HepG2 (cell line): Measurements from ENCODE around the gene MOCS1. TPM values are rescaled to one million over a fixed set of nuclear protein-coding genes. Genes with fewer than 3 reads are reported as not detected.

ENCODE experiments used
- ATAC-seq: fragments of 200-7000 bp; cut with Tn5 transposase; 3 replicates; pipeline ENCODE4 v1.9.1; 2020; ENCODE audit warnings: mild to moderate bottlenecking, moderate library complexity
- BruUV-seq: library from RNA; stranded (reverse); fragments of 400-500 nt; replicated peaks from 2 replicates; lab custom pipeline; 2021; lab: Mats Ljungman, UMichigan
- CTCF ChIA-PET: fragments of 300-600 bp; formaldehyde crosslinking; extraction: SDS; loops from one replicate; lab custom pipeline; 2021; ENCODE audit warnings: low total read pairs, inconsistent platforms, low intra/inter-chr PET ratio; lab: Yijun Ruan, JAX
- POLR2A ChIA-PET: fragments of 350-600 bp; sonication (Branson Sonifier 250); formaldehyde crosslinking; loops from one replicate; lab custom pipeline; 2020; ENCODE audit warnings: antibody characterized with exemption, inconsistent platforms; lab: Yijun Ruan, JAX
- DNase-seq: peaks from one replicate; pipeline ENCODE4 v3.0.0-alpha.2; 2015; ENCODE audit warnings: low spot score
- FAIRE-seq: peaks from 3 replicates; lab custom pipeline; 2011; peaks lifted over from hg19 to GRCh38; lab: Jason Lieb, UNC
- H2AFZ ChIP-seq: one replicate; pipeline ENCODE4 v1.6.1; 2011; ENCODE audit warnings: low read length, inconsistent platforms
- H3K27ac ChIP-seq: fragments of 300-600 bp; 3 replicates; pipeline ENCODE4 v1.8.0; 2011; ENCODE audit warnings: mixed run types, mild to moderate bottlenecking, mixed read lengths, low read length, inconsistent platforms; ENCODE audit not compliant: insufficient read depth; ENCODE audit errors: extremely low read length
- H3K27me3 ChIP-seq, 2 experiments: fragments of 200-600 bp in 1 of 2; 2 replicates in 1 of 2; 3 replicates in 1 of 2; pipeline versions ENCODE4 v1.6.0 to v1.8.0; 2011; ENCODE audit warnings: low read length in 2 of 2, mild to moderate bottlenecking in 2 of 2, moderate library complexity in 2 of 2, inconsistent platforms in 1 of 2; ENCODE audit not compliant: insufficient read depth in 2 of 2, control insufficient read depth in 1 of 2
- H3K36me3 ChIP-seq, 2 experiments: fragments of 200-600 bp in 1 of 2; replicated peaks in 1 of 2; 2 replicates in 1 of 2; 3 replicates in 1 of 2; pipeline versions ENCODE4 v1.5.1 to v1.8.0; 2011; ENCODE audit warnings: low read length in 2 of 2, inconsistent platforms in 1 of 2; ENCODE audit not compliant: insufficient read depth in 2 of 2, control insufficient read depth in 1 of 2
- H3K4me1 ChIP-seq: 2 replicates; pipeline ENCODE4 v1.5.1; 2012; ENCODE audit warnings: low read length, inconsistent platforms; ENCODE audit not compliant: insufficient read depth
- H3K4me2 ChIP-seq: 2 replicates; pipeline ENCODE4 v1.6.0; 2011; ENCODE audit warnings: low read depth, low read length, inconsistent platforms
- H3K4me3 ChIP-seq, 3 experiments: fragments of 200-600 bp in 1 of 3; sonication (generic), shearing (Covaris generic) in 1 of 3; replicated peaks in 1 of 3; 2 replicates each; pipeline ENCODE4 v1.5.1; 2011 to 2016; ENCODE audit warnings: low read length in 3 of 3, inconsistent platforms in 2 of 3, low read depth in 2 of 3, mild to moderate bottlenecking in 2 of 3, control low read depth in 1 of 3, mixed read lengths in 1 of 3; ENCODE audit not compliant: insufficient read depth in 1 of 3
- H3K79me2 ChIP-seq: one replicate; pipeline ENCODE4 v1.6.1; 2011; ENCODE audit warnings: low read length, inconsistent platforms; ENCODE audit not compliant: insufficient read depth
- H3K9ac ChIP-seq: 2 replicates; pipeline ENCODE4 v1.6.0; 2011; ENCODE audit warnings: mild to moderate bottlenecking, low read depth, low read length, inconsistent platforms; ENCODE audit not compliant: insufficient read depth
- H3K9me3 ChIP-seq: 2 replicates; pipeline ENCODE4 v1.5.1; 2012; ENCODE audit warnings: mild to moderate bottlenecking, low read length
- H4K20me1 ChIP-seq: 2 replicates; pipeline ENCODE4 v1.6.0; 2011; ENCODE audit warnings: inconsistent platforms, mild to moderate bottlenecking, low read length, moderate library complexity; ENCODE audit not compliant: insufficient read depth
- ADNP ChIP-seq: sonication (generic); formaldehyde crosslinking; IDR thresholded peaks from 2 replicates; pipeline ENCODE4 v1.4.0; 2020; ENCODE audit warnings: missing genetic modification reagents
- ARNT ChIP-seq: fragments of 450-650 bp; IDR thresholded peaks from 2 replicates; pipeline ENCODE4 v1.6.1; 2017
- CHD2 ChIP-seq: IDR thresholded peaks from 2 replicates; pipeline ENCODE4 v1.6.1; 2011; ENCODE audit warnings: low read depth, low read length, improper control_type of control experiment
- ELF4 ChIP-seq: sonication (generic); formaldehyde crosslinking; IDR thresholded peaks from 2 replicates; pipeline ENCODE4 v1.5.0; 2020; ENCODE audit warnings: missing genetic modification reagents, mild to moderate bottlenecking, moderate library complexity, borderline replicate concordance
- HNRNPUL1 ChIP-seq: fragments of 200-400 bp; formaldehyde crosslinking; IDR thresholded peaks from 2 replicates; pipeline ENCODE4 v1.6.1; 2017; ENCODE audit warnings: low read depth, mild to moderate bottlenecking, low read length, moderate library complexity
- HOXA7 ChIP-seq: sonication (generic); formaldehyde crosslinking; IDR thresholded peaks from 2 replicates; pipeline ENCODE4 v1.8.1; 2022; ENCODE audit warnings: mild to moderate bottlenecking, missing genetic modification reagents, moderate library complexity
- RBM39 ChIP-seq: fragments of 200-400 bp; formaldehyde crosslinking; IDR thresholded peaks from one replicate; pipeline ENCODE4 v1.6.1; 2018; ENCODE audit warnings: antibody characterized with exemption, mild to moderate bottlenecking, low read depth, low read length; ENCODE audit not compliant: poor library complexity, severe bottlenecking
- REPIN1 ChIP-seq: sonication (generic); formaldehyde crosslinking; IDR thresholded peaks from 2 replicates; pipeline ENCODE4 v1.8.0; 2022; ENCODE audit warnings: missing genetic modification reagents, low read depth, mild to moderate bottlenecking, borderline replicate concordance
- SIN3B ChIP-seq: fragments of 150-350 bp; IDR thresholded peaks from 2 replicates; pipeline ENCODE4 v1.6.1; 2014; ENCODE audit warnings: low read length
- TBL1XR1 ChIP-seq: fragments of 150-350 bp; IDR thresholded peaks from 2 replicates; pipeline ENCODE4 v1.6.1; 2014; ENCODE audit warnings: borderline replicate concordance, low read length; ENCODE audit not compliant: partially characterized antibody
- TRIM24 ChIP-seq: sonication (generic); formaldehyde crosslinking; IDR thresholded peaks from 2 replicates; pipeline ENCODE4 v1.8.0; 2022; ENCODE audit warnings: mild to moderate bottlenecking, missing genetic modification reagents
- YEATS2 ChIP-seq: sonication (generic); formaldehyde crosslinking; IDR thresholded peaks from 2 replicates; pipeline ENCODE4 v1.4.0; 2020; ENCODE audit warnings: missing genetic modification reagents, borderline replicate concordance
- ZEB1 ChIP-seq: IDR thresholded peaks from 2 replicates; pipeline ENCODE4 v1.6.1; 2012; ENCODE audit warnings: mild to moderate bottlenecking, low read depth, inconsistent platforms; ENCODE audit not compliant: insufficient replicate concordance
- ZNF275 ChIP-seq: sonication (generic); formaldehyde crosslinking; IDR thresholded peaks from 2 replicates; pipeline ENCODE4 v1.8.0; 2022; ENCODE audit warnings: missing genetic modification reagents, mild to moderate bottlenecking, inconsistent platforms, borderline replicate concordance
- ZNF446 ChIP-seq: sonication (generic); formaldehyde crosslinking; IDR thresholded peaks from 2 replicates; pipeline ENCODE4 v1.5.0; 2020; ENCODE audit warnings: mild to moderate bottlenecking, missing genetic modification reagents
- ZNF567 ChIP-seq: sonication (generic); formaldehyde crosslinking; IDR thresholded peaks from 2 replicates; pipeline ENCODE4 v1.8.1; 2023; ENCODE audit warnings: mild to moderate bottlenecking, missing genetic modification reagents, borderline replicate concordance
- ZNF749 ChIP-seq: sonication (generic); formaldehyde crosslinking; IDR thresholded peaks from 2 replicates; pipeline ENCODE4 v1.8.0; 2022; ENCODE audit warnings: mild to moderate bottlenecking, missing genetic modification reagents, moderate library complexity, borderline replicate concordance
- ZNF776 ChIP-seq: sonication (generic); formaldehyde crosslinking; IDR thresholded peaks from 2 replicates; pipeline ENCODE4 v1.4.0; 2020; ENCODE audit warnings: mild to moderate bottlenecking, missing genetic modification reagents
- ZNF790 ChIP-seq: sonication (generic); formaldehyde crosslinking; IDR thresholded peaks from 2 replicates; pipeline ENCODE4 v1.8.0; 2022; ENCODE audit warnings: missing genetic modification reagents, mild to moderate bottlenecking, borderline replicate concordance
- WGBS: methylation state at CpG from one replicate; pipeline ENCODE4 v1.1.6; 2017; ENCODE audit warnings: low lambda C conversion rate; 5-methylcytosine and 5-hydroxymethylcytosine counted together
- in situ Hi-C: cut with HindIII; loops from 2 replicates; pipeline ENCODE4 v1.10.0; 2017; ENCODE audit warnings: low pct_unique_long_range_greater_than_20kb; ENCODE audit not compliant: extremely low pct_ligation_motif_present
- intact Hi-C: fragments of 100-400 bp; cut with micrococcal nuclease; formaldehyde crosslinking; loops from one replicate; pipeline ENCODE4 v1.10.0; 2022; ENCODE audit not compliant: unreplicated experiment
- polyA plus RNA-seq, 8 experiments: library from polyadenylated mRNA; depleted of rRNA in 3 of 8; stranded (reverse) in 7 of 8; unstranded in 1 of 8; fragments of >200 nt; fragmentation: Illumina TruSeq in 4 of 8; extraction: Trizol in 4 of 8; gene quantifications; 2 replicates each; pipeline versions ENCODE4 v1.2.1 to v1.2.3, GENCODE V29; 2011 to 2016; ENCODE audit warnings: low read depth in 4 of 8, missing spikeins in 1 of 8, mixed read lengths in 1 of 8; ENCODE audit not compliant: insufficient read depth in 1 of 8
- total RNA-seq, 5 experiments: library from RNA; depleted of rRNA; stranded (reverse); fragments of >200 nt; fragmentation: Illumina TruSeq; extraction: Trizol; gene quantifications; 2 replicates each; pipeline ENCODE4 v1.2.3, GENCODE V29; 2016; ENCODE audit warnings: low read depth in 1 of 5

MOCS1 gene
- total and polyA plus RNA-seq, 2 of the 13 experiments (the other 11 are each of a cell fraction or from before 2014, with no cell fraction given), result 5.3 to 11.7 TPM

DNA sequence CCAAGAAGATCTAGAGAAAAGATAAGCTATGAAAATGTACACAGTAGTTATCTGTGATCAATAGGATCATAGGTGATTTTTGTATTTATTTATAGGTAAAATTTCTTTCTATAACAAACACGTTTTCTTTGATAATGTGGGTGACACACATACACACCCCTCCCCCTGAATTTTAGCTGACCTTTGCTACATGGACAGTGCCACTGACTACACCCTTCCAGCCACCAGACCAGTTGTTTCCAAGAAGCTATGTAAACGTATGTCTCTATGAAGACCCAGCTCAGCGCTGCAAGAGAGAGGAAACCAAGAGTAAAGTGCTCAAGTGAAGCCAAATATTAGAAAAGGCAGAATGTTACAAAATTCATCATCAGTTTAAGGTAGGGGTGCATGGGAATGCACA lies 16.3 kb downstream of the MOCS1 start:
- no peaks in the 10 kb centered on the region for H3K9me3 ChIP-seq
- intact Hi-C loops, result no loop called here
- POLR2A ChIA-PET, result interaction anchor here (2.3 kb wide), 1 partner anchor 17 kb away, joined by 8 read pairs; the partner anchor contains the start of gene MOCS1
- H3K4me1 ChIP-seq, result peaks cover 7% of the 10 kb centered on the region; the same call in 1 of the 2 replicates
- no peak overlapping the region for H3K9ac ChIP-seq
- CTCF ChIA-PET, result no interaction called here
- DNase-seq (no peak), FAIRE-seq (no peak), ATAC-seq (no peak)
- TF ChIP-seq ZNF790 (CRISPR knock-in tag) (no peak), ZNF446 (CRISPR knock-in tag) (no peak), SIN3B (no peak), HNRNPUL1 (no peak), ZNF749 (CRISPR knock-in tag) (no peak), ZNF567 (CRISPR knock-in tag) (no peak), ZEB1 (no peak), REPIN1 (CRISPR knock-in tag) (no peak), ZNF776 (no peak), TRIM24 (CRISPR knock-in tag) (no peak), CHD2 (no peak), YEATS2 (CRISPR knock-in tag) (no peak), TBL1XR1 (no peak), RBM39 (no peak), ELF4 (no peak), ZNF275 (CRISPR knock-in tag) (no peak), ARNT (no peak), ADNP (CRISPR knock-in tag) (no peak), HOXA7 (CRISPR knock-in tag) (no peak)
- H3K4me3 ChIP-seq, result no peak overlapping the region
- WGBS, result 87% methylated on average over 3 of the region's 3 CpGs
- no peaks in the 10 kb centered on the region for H3K27me3 ChIP-seq
- H4K20me1 ChIP-seq, result no peaks in the 10 kb centered on the region
- BruUV-seq, result no TSS peak
- no peak overlapping the region for H3K27ac ChIP-seq
- H3K36me3 ChIP-seq, result peaks cover 5 to 21% of the 10 kb centered on the region in 2 experiments; a peak in 4 of 5 replicates
- no peak overlapping the region for H2AFZ ChIP-seq
- no peaks in the 10 kb centered on the region for H3K79me2 ChIP-seq
- in situ Hi-C loops, result no loop called here
- no peak overlapping the region for H3K4me2 ChIP-seq
